HCT116 (cell line): ENCODE measurements around the gene CEACAM1. TPM values are rescaled to one million over a fixed set of nuclear protein-coding genes. Genes with fewer than 3 reads are reported as not detected.

Experiments
- ATAC-seq: fragments of 200-7000 bp; cut with Tn5 transposase; 2 replicates; pipeline ENCODE4 v1.9.1; 2020; ENCODE audit warnings: mild to moderate bottlenecking, moderate library complexity
- BruUV-seq: library from RNA; stranded (reverse); fragments of 400-500 nt; replicated peaks from 2 replicates; lab custom pipeline; 2021; lab: Mats Ljungman, UMichigan
- CTCF ChIA-PET: fragments of 300-600 bp; sonication (Branson Sonifier 250); formaldehyde crosslinking; loops from one replicate; lab custom pipeline; 2021; ENCODE audit warnings: antibody characterized with exemption; lab: Charles Lee
- POLR2A ChIA-PET: fragments of 300-600, 350-600 bp; sonication (Branson Sonifier 250); formaldehyde crosslinking; loops from one replicate; lab custom pipeline; 2021; ENCODE audit warnings: antibody characterized with exemption; lab: Charles Lee
- RAD21 ChIA-PET, 2 experiments: fragments of 300-600 bp; sonication (Branson Sonifier 250); formaldehyde crosslinking; loops; one replicate each; lab custom pipeline; 2023; ENCODE audit warnings: low total read pairs in 2 of 2; ENCODE audit not compliant: uncharacterized antibody in 2 of 2, unreplicated experiment in 2 of 2, low non-redundant PET in 1 of 2; lab: Charles Lee
- DNase-seq: peaks from one replicate; pipeline ENCODE4 v3.0.0-alpha.2; 2010; ENCODE audit warnings: low read depth, low spot score
- H2AFZ ChIP-seq: fragments of 200-600 bp; shearing (Covaris generic), sonication (generic); 2 replicates; pipeline ENCODE4 v1.6.1; 2017; ENCODE audit warnings: low read depth, mixed run types, mixed read lengths, antibody characterized with exemption, low read length; ENCODE audit not compliant: poor library complexity, severe bottlenecking
- H3K27ac ChIP-seq: 2 replicates; pipeline ENCODE4 v1.5.1; 2012; ENCODE audit warnings: low read depth, low read length
- H3K27me3 ChIP-seq: fragments of 200-600 bp; sonication (generic); 2 replicates; pipeline ENCODE4 v1.6.1; 2016; ENCODE audit warnings: mixed run types, low read length, mixed read lengths; ENCODE audit not compliant: insufficient read depth
- H3K36me3 ChIP-seq, 2 experiments: fragments of 200-500 bp in 1 of 2; fragments of 200-600 bp in 1 of 2; sonication (Bioruptor generic) in 1 of 2; sonication (generic) in 1 of 2; 2 replicates each; pipeline versions ENCODE4 v1.5.1 to v1.6.1; 2014 to 2016; ENCODE audit warnings: low read length in 2 of 2, inconsistent platforms in 1 of 2, mixed read lengths in 1 of 2, mixed run types in 1 of 2; ENCODE audit not compliant: insufficient read depth in 2 of 2, control insufficient read depth in 1 of 2
- H3K4me1 ChIP-seq, 2 experiments: fragments of 200-600 bp in 1 of 2; sonication (generic) in 1 of 2; 2 replicates each; pipeline versions ENCODE4 v1.5.1 to v1.6.1; 2012 to 2017; ENCODE audit warnings: low read length in 2 of 2, inconsistent platforms in 1 of 2, mild to moderate bottlenecking in 1 of 2, mixed read lengths in 1 of 2, mixed run types in 1 of 2, moderate library complexity in 1 of 2; ENCODE audit not compliant: insufficient read depth in 2 of 2, control insufficient read depth in 1 of 2
- H3K4me2 ChIP-seq: fragments of 200-600 bp; sonication (generic); 2 replicates; pipeline ENCODE4 v1.6.1; 2017; ENCODE audit warnings: mixed run types, low read length, mixed read lengths
- H3K4me3 ChIP-seq, 2 experiments: fragments of 200-600 bp in 1 of 2; sonication (generic) in 1 of 2; replicated peaks in 1 of 2; 2 replicates each; pipeline ENCODE4 v1.5.1; 2011 to 2016; ENCODE audit warnings: low read length in 2 of 2, control low read depth in 1 of 2, low read depth in 1 of 2, mild to moderate bottlenecking in 1 of 2, mixed read lengths in 1 of 2, mixed run types in 1 of 2
- H3K79me2 ChIP-seq: fragments of 200-600 bp; sonication (generic); 2 replicates; pipeline ENCODE4 v1.6.1; 2017; ENCODE audit warnings: mild to moderate bottlenecking, mixed run types, low read length, moderate library complexity, mixed read lengths; ENCODE audit not compliant: insufficient read depth
- H3K9ac ChIP-seq: fragments of 200-600 bp; sonication (generic); 2 replicates; pipeline ENCODE4 v1.6.1; 2016; ENCODE audit warnings: low read length, mixed read lengths
- H3K9me2 ChIP-seq: fragments of 200-600 bp; sonication (generic), shearing (Covaris generic); 2 replicates; pipeline ENCODE4 v1.6.1; 2017; ENCODE audit warnings: mixed run types, mild to moderate bottlenecking, moderate library complexity; ENCODE audit not compliant: insufficient read depth
- H3K9me3 ChIP-seq, 2 experiments: fragments of 200-500 bp in 1 of 2; fragments of 200-600 bp in 1 of 2; sonication (Bioruptor generic) in 1 of 2; sonication (generic) in 1 of 2; 2 replicates each; pipeline ENCODE4 v1.6.1; 2014 to 2017; ENCODE audit warnings: low read length in 2 of 2, mixed read lengths in 2 of 2, inconsistent platforms in 1 of 2, low read depth in 1 of 2, mild to moderate bottlenecking in 1 of 2, mixed run types in 1 of 2, moderate library complexity in 1 of 2; ENCODE audit not compliant: control insufficient read depth in 1 of 2, insufficient read depth in 1 of 2
- H4K20me1 ChIP-seq: fragments of 200-600 bp; sonication (generic), shearing (Covaris generic); 2 replicates; pipeline ENCODE4 v1.6.1; 2017; ENCODE audit warnings: mixed run types, mild to moderate bottlenecking, moderate library complexity; ENCODE audit not compliant: insufficient read depth
- CBX3 ChIP-seq: IDR thresholded peaks from 2 replicates; pipeline ENCODE4 v1.6.1; 2012; ENCODE audit warnings: low read depth
- EGR1 ChIP-seq: IDR thresholded peaks from 2 replicates; pipeline ENCODE4 v1.6.1; 2012; ENCODE audit warnings: low read depth
- ELF1 ChIP-seq: IDR thresholded peaks from 2 replicates; pipeline ENCODE4 v1.6.1; 2012; ENCODE audit warnings: low read depth, borderline replicate concordance
- EZH2phosphoT487 ChIP-seq: fragments of 200-600 bp; IDR thresholded peaks from 2 replicates; pipeline ENCODE4 v1.6.1; 2018; ENCODE audit warnings: antibody characterized with exemption, borderline replicate concordance
- FOSL1 ChIP-seq: IDR thresholded peaks from 2 replicates; pipeline ENCODE4 v1.6.1; 2012; ENCODE audit warnings: low read depth
- JUND ChIP-seq: IDR thresholded peaks from 2 replicates; pipeline ENCODE4 v1.6.1; 2012
- POLR2AphosphoS5 ChIP-seq: IDR thresholded peaks from 2 replicates; pipeline ENCODE4 v1.6.1; 2011; ENCODE audit warnings: mild to moderate bottlenecking, low read depth, low read length, moderate library complexity
- RAD21 ChIP-seq: IDR thresholded peaks from 2 replicates; pipeline ENCODE4 v1.6.1; 2012; ENCODE audit warnings: low read depth, mild to moderate bottlenecking
- SIN3A ChIP-seq: IDR thresholded peaks from 2 replicates; pipeline ENCODE4 v1.6.1; 2012; ENCODE audit warnings: low read depth
- SP1 ChIP-seq: IDR thresholded peaks from 2 replicates; pipeline ENCODE4 v1.6.1; 2012; ENCODE audit warnings: low read depth
- SRF ChIP-seq: IDR thresholded peaks from 2 replicates; pipeline ENCODE4 v1.6.1; 2012; ENCODE audit warnings: low read depth
- TCF7L2 ChIP-seq: IDR thresholded peaks from 2 replicates; pipeline ENCODE4 v1.7.0; 2011; ENCODE audit warnings: borderline replicate concordance, inconsistent platforms; ENCODE audit not compliant: insufficient read depth, insufficient read length; ENCODE audit errors: extremely low read depth
- ZFX ChIP-seq: fragments of 450-650 bp; IDR thresholded peaks from 2 replicates; pipeline ENCODE4 v1.6.1; 2017
- intact Hi-C: fragments of 100-400 bp; cut with micrococcal nuclease; formaldehyde crosslinking; loops from 2 replicates; pipeline ENCODE4 v1.10.0; 2022
- total RNA-seq: library from RNA; stranded (reverse); gene quantifications from one replicate; pipeline ENCODE4 v1.2.1, GENCODE V29; 2021; ENCODE audit not compliant: unreplicated experiment
- TF ChIP-seq, protein P1 (sequence below), 3 experiments: fragments of 200-600 bp in 1 of 3; sonication (generic) in 1 of 3; IDR thresholded peaks in 2 of 3; conservative IDR thresholded peaks in 1 of 3; 2 replicates each; pipeline ENCODE4 v1.5.1; 2012 to 2017; ENCODE audit warnings: low read depth in 2 of 3, low read length in 2 of 3, antibody characterized with exemption in 1 of 3, borderline replicate concordance in 1 of 3, control low read depth in 1 of 3, mild to moderate bottlenecking in 1 of 3, mixed read lengths in 1 of 3, mixed run types in 1 of 3, moderate library complexity in 1 of 3; ENCODE audit not compliant: insufficient read depth in 1 of 3
- TF ChIP-seq, protein P2 (sequence below): IDR thresholded peaks from 2 replicates; pipeline ENCODE4 v1.6.1; 2012

Gene CEACAM1
- total RNA-seq, 1 experiment from 2014 or later, result 1.2 TPM

DNA sequence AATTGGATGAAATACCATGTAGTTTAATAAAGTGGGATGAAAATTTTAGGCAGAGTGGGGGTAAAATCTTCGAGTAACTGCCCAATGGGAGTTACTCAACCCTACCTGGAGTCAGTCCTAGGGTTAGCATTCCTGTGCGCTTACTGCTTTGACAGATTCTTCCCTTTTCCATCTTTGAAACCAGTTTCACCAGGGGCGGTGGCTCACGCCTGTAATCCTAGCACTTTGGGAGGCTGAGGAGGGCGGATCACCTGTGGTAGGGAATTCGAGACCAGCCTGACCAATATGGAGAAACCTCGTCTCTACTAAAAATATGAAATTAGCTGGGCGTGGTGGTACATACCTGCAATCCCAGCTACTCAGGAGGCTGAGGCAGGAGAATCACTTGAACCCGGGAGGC, 48.5 kb downstream of the CEACAM1 start:
- no peak overlapping the region for H2AFZ ChIP-seq
- no peaks in the 10 kb centered on the region for H3K79me2 ChIP-seq
- intact Hi-C loops, result no loop called here
- no peaks in the 10 kb centered on the region for H3K4me1 ChIP-seq
- RAD21 ChIA-PET, result no interaction called here
- no peaks in the 10 kb centered on the region for H3K9me3 ChIP-seq
- DNase-seq (no peak), ATAC-seq (no peak)
- no peaks in the 10 kb centered on the region for H3K27me3 ChIP-seq
- H3K9ac ChIP-seq, result no peak overlapping the region
- POLR2A ChIA-PET, result no interaction called here
- no peaks in the 10 kb centered on the region for H3K36me3 ChIP-seq
- H4K20me1 ChIP-seq, result no peaks in the 10 kb centered on the region
- no peak overlapping the region for H3K4me2 ChIP-seq
- no TSS peak for BruUV-seq
- CTCF ChIA-PET, result no interaction called here
- H3K27ac ChIP-seq, result no peak overlapping the region
- TF ChIP-seq CBX3, result no peak
- no peak for TF ChIP-seq SRF
- TF ChIP-seq, protein P1, sequence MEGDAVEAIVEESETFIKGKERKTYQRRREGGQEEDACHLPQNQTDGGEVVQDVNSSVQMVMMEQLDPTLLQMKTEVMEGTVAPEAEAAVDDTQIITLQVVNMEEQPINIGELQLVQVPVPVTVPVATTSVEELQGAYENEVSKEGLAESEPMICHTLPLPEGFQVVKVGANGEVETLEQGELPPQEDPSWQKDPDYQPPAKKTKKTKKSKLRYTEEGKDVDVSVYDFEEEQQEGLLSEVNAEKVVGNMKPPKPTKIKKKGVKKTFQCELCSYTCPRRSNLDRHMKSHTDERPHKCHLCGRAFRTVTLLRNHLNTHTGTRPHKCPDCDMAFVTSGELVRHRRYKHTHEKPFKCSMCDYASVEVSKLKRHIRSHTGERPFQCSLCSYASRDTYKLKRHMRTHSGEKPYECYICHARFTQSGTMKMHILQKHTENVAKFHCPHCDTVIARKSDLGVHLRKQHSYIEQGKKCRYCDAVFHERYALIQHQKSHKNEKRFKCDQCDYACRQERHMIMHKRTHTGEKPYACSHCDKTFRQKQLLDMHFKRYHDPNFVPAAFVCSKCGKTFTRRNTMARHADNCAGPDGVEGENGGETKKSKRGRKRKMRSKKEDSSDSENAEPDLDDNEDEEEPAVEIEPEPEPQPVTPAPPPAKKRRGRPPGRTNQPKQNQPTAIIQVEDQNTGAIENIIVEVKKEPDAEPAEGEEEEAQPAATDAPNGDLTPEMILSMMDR (IDR thresholded peaks at IDR 0.05 in 2 of 3, conservative IDR thresholded peaks at IDR 0.05 in 1 of 3; ENCODE audit: borderline replicate concordance in 1 of 3, insufficient read depth in 1 of 3, low read depth in 2 of 3, low read length in 2 of 3), result no peak
- TF ChIP-seq TCF7L2, result no peak
- no peak for TF ChIP-seq JUND
- TF ChIP-seq FOSL1, result no peak
- TF ChIP-seq SP1, result no peak
- TF ChIP-seq EGR1, result no peak
- no peak for TF ChIP-seq ZFX
- no peak for TF ChIP-seq SIN3A
- no peak for TF ChIP-seq ELF1
- TF ChIP-seq RAD21, result no peak
- TF ChIP-seq POLR2AphosphoS5, result no peak
- no peak for TF ChIP-seq EZH2phosphoT487
- TF ChIP-seq, protein P2, sequence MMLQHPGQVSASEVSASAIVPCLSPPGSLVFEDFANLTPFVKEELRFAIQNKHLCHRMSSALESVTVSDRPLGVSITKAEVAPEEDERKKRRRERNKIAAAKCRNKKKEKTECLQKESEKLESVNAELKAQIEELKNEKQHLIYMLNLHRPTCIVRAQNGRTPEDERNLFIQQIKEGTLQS, result no peak
- no peaks in the 10 kb centered on the region for H3K9me2 ChIP-seq
- no peak overlapping the region for H3K4me3 ChIP-seq
